CD4-positive, alpha-beta T cell (primary cell): ENCODE data around the gene ABCC9. TPM values are rescaled to one million over a fixed set of nuclear protein-coding genes. Genes with fewer than 3 reads are reported as not detected.

Experiments used
- ATAC-seq: fragments of 200-7000 bp; cut with Tn5 transposase; one replicate; pipeline ENCODE4 v1.10.0; 2022; ENCODE audit warnings: mild to moderate bottlenecking; ENCODE audit not compliant: poor library complexity
- CTCF ChIA-PET: fragments of 350-600 bp; sonication (Branson Sonifier 250); formaldehyde crosslinking; loops from one replicate; lab custom pipeline; 2021; ENCODE audit warnings: antibody characterized with exemption, inconsistent platforms; lab: Charles Lee
- POLR2A ChIA-PET: fragments of 350-600 bp; sonication (Branson Sonifier 250); formaldehyde crosslinking; loops from one replicate; lab custom pipeline; 2021; ENCODE audit warnings: antibody characterized with exemption, inconsistent platforms; lab: Charles Lee
- DNase-seq, 14 experiments: peaks; one replicate each; pipeline ENCODE4 v3.0.0-alpha.2; 2013 to 2020; ENCODE audit warnings: mixed read lengths in 2 of 14
- H3K27ac ChIP-seq, 2 donors: one replicate each; pipeline versions ENCODE4 v1.5.1 to v1.7.0; 2013; ENCODE audit warnings: low read length in 2 of 2, low read depth in 1 of 2, mild to moderate bottlenecking in 1 of 2
- H3K27me3 ChIP-seq, 2 experiments: 1 replicate in 1 of 2; 2 replicates in 1 of 2; pipeline versions ENCODE4 v1.6.1 to v1.7.0; 2013; ENCODE audit warnings: low read length in 2 of 2, control low read depth in 1 of 2, mild to moderate bottlenecking in 1 of 2, moderate library complexity in 1 of 2; ENCODE audit not compliant: insufficient read depth in 2 of 2, control insufficient read depth in 1 of 2
- H3K36me3 ChIP-seq: one replicate; pipeline ENCODE4 v1.6.1; 2013; ENCODE audit warnings: low read length, control low read depth; ENCODE audit not compliant: insufficient read depth
- H3K4me1 ChIP-seq: one replicate; pipeline ENCODE4 v1.6.1; 2013; ENCODE audit warnings: low read length, control low read depth; ENCODE audit not compliant: insufficient read depth
- H3K4me3 ChIP-seq: one replicate; pipeline ENCODE4 v1.5.1; 2013; ENCODE audit warnings: mild to moderate bottlenecking, low read length, moderate library complexity
- H3K9me3 ChIP-seq, 2 experiments: 1 replicate in 1 of 2; 2 replicates in 1 of 2; pipeline versions ENCODE4 v1.6.1 to v1.7.0; 2013; ENCODE audit warnings: low read length in 2 of 2, mild to moderate bottlenecking in 2 of 2, control low read depth in 1 of 2, moderate library complexity in 1 of 2; ENCODE audit not compliant: control insufficient read depth in 1 of 2, insufficient read depth in 1 of 2
- H3K27ac Mint-ChIP-seq: one replicate; pipeline ENCODE4 v1.8.0; 2020; ENCODE audit warnings: mixed read lengths
- H3K27me3 Mint-ChIP-seq: one replicate; pipeline ENCODE4 v1.8.0; 2021; ENCODE audit warnings: mixed read lengths
- H3K36me3 Mint-ChIP-seq: one replicate; pipeline ENCODE4 v1.8.0; 2021; ENCODE audit warnings: low read depth, mixed read lengths
- H3K4me1 Mint-ChIP-seq: one replicate; pipeline ENCODE4 v1.8.0; 2021; ENCODE audit warnings: low read depth, mixed read lengths
- H3K4me3 Mint-ChIP-seq: one replicate; pipeline ENCODE4 v1.8.0; 2020; ENCODE audit warnings: mild to moderate bottlenecking, mixed read lengths
- H3K9me3 Mint-ChIP-seq: one replicate; pipeline ENCODE4 v1.8.0; 2020; ENCODE audit warnings: mixed read lengths
- CTCF ChIP-seq: fragments of 200-600 bp; IDR thresholded peaks from one replicate; pipeline ENCODE4 v1.8.0; 2022; ENCODE audit warnings: antibody characterized with exemption, mild to moderate bottlenecking
- intact Hi-C, 2 experiments: fragments of 100-400 bp; cut with DNase I in 1 of 2; cut with micrococcal nuclease in 1 of 2; formaldehyde crosslinking; loops; one replicate each; pipeline versions ENCODE4 v1.15.1 to v1.9.0; 2023 to 2025; cut with DNase I, micrococcal nuclease
- total RNA-seq, 174 experiments: library from RNA in 2 of 174; stranded (reverse) in 2 of 174; gene quantifications; one replicate each; pipeline ENCODE4 v1.2.3 and lab custom pipeline; 2021 to 2026

ABCC9 gene
- total RNA-seq, 2 experiments from 2014 or later: not detected

GRCh38 chr12:21814814-21815213 lies 126.4 kb downstream of the ABCC9 start:
- H3K4me3 ChIP-seq: no peak overlapping the region
- ChIA-PET CTCF (interaction anchor here (0.7 kb wide), 1 partner anchor 931 kb away, joined by 3 read pairs; no protein-coding TSS in a partner anchor), POLR2A (no interaction called here)
- no peaks in the 10 kb centered on the region for H3K27me3 ChIP-seq
- no peak overlapping the region for H3K27ac ChIP-seq
- H3K27me3 Mint-ChIP-seq: no peaks in the 10 kb centered on the region
- H3K4me1 ChIP-seq: no peaks in the 10 kb centered on the region
- DNase-seq (no peak), ATAC-seq (no peak)
- intact Hi-C loops: no loop called here
- no peak for TF ChIP-seq CTCF
- H3K9me3 ChIP-seq: no peaks in the 10 kb centered on the region
- no peaks in the 10 kb centered on the region for H3K36me3 Mint-ChIP-seq
- no peaks in the 10 kb centered on the region for H3K36me3 ChIP-seq
- H3K4me1 Mint-ChIP-seq: no peaks in the 10 kb centered on the region
- H3K27ac Mint-ChIP-seq: no peak overlapping the region
- H3K4me3 Mint-ChIP-seq: no peak overlapping the region
- H3K9me3 Mint-ChIP-seq: peaks cover 3% of the 10 kb centered on the region

GRCh38 chr12:21814327-21814726 lies 126.9 kb downstream of the ABCC9 start:
- CTCF ChIA-PET: interaction anchor here (0.7 kb wide), 1 partner anchor 931 kb away, joined by 3 read pairs; no protein-coding TSS in a partner anchor
- ATAC-seq: no peak

GRCh38 chr12:21813751-21814150 lies 127.5 kb downstream of the ABCC9 start:
- CTCF ChIA-PET: no interaction called here
- H3K27me3 ChIP-seq: no peaks in the 10 kb centered on the region
- no peaks in the 10 kb centered on the region for H3K36me3 ChIP-seq
- DNase-seq: no peak
- no peaks in the 10 kb centered on the region for H3K9me3 ChIP-seq
- ATAC-seq: no peak
- no peak overlapping the region for H3K27ac Mint-ChIP-seq
- H3K27me3 Mint-ChIP-seq: no peaks in the 10 kb centered on the region
- POLR2A ChIA-PET: no interaction called here
- H3K4me3 Mint-ChIP-seq: no peak overlapping the region
- no peak overlapping the region for H3K4me3 ChIP-seq
- intact Hi-C loops: no loop called here
- H3K9me3 Mint-ChIP-seq: peaks cover 3% of the 10 kb centered on the region
- H3K36me3 Mint-ChIP-seq: no peaks in the 10 kb centered on the region
- H3K4me1 ChIP-seq: no peaks in the 10 kb centered on the region
- H3K27ac ChIP-seq: no peak overlapping the region
- TF ChIP-seq CTCF: no peak
- H3K4me1 Mint-ChIP-seq: no peaks in the 10 kb centered on the region

More at GRCh38 chr12:21814327-21814726, 126.9 kb downstream of the ABCC9 start:
- Mint-ChIP-seq H3K4me1 (no peaks in the 10 kb centered on the region), H3K27me3 (no peaks in the 10 kb centered on the region), H3K36me3 (no peaks in the 10 kb centered on the region), H3K4me3 (no peak overlapping the region), H3K27ac (no peak overlapping the region), H3K9me3 (peaks cover 3% of the 10 kb centered on the region)
- TF ChIP-seq CTCF: no peak
- no peak for DNase-seq
- Histone ChIP-seq H3K4me1 (no peaks in the 10 kb centered on the region), H3K36me3 (no peaks in the 10 kb centered on the region), H3K4me3 (no peak overlapping the region), H3K27me3 (no peaks in the 10 kb centered on the region), H3K27ac (no peak overlapping the region), H3K9me3 (no peaks in the 10 kb centered on the region)
- intact Hi-C loops: no loop called here
- POLR2A ChIA-PET: no interaction called here
